GM12892 (cell line): ENCODE results near the gene CCNK.

ENCODE experiments used
- POLR2AphosphoS5 ChIP-seq: IDR thresholded peaks from 2 replicates; pipeline ENCODE4 v1.6.1; 2011; ENCODE audit warnings: low read depth, low read length, control low read depth
- TAF1 ChIP-seq: IDR thresholded peaks from 2 replicates; pipeline ENCODE4 v1.6.1; 2011; ENCODE audit warnings: low read depth, mild to moderate bottlenecking, control low read depth, low read length, borderline replicate concordance

- no peak for TF ChIP-seq TAF1
- TF ChIP-seq POLR2AphosphoS5 = no peak
These were observed 61.4 kb downstream of the CCNK start for GRCh38 chr14:99542566-99542965.
